ENCODE measurements around the gene RSAD2. TPM values are rescaled to one million over a fixed set of nuclear protein-coding genes. Genes with fewer than 3 reads are reported as not detected.
A peak's percentile ranks its signal among the peaks of the same experiment; 100 is the strongest.
"Not testable (repeated sequence)": the region's sequence is repeated elsewhere in the genome, so short reads cannot be mapped to it uniquely, and the experiment has no call there.

Gene RSAD2
- total RNA-seq, 2 donors from 2014 or later: 2.7 to 11.1 TPM

GRCh38 chr2:6855860-6856547 lies 21.6 kb upstream of the RSAD2 start:
- H3K36me3 Mint-ChIP-seq: peaks cover 30 to 76% of the 10 kb centered on the region in 2 donors
- ATAC-seq (no peak), DNase-seq (ENCODE audit: low spot score in 2 of 2) (no peak)
- H3K27ac Mint-ChIP-seq: no peak overlapping the region
- peaks cover 21 to 28% of the 10 kb centered on the region in 2 donors for H3K9me3 Mint-ChIP-seq

GRCh38 chr2:6856548-6856920 lies 21.0 kb upstream of the RSAD2 start:
- peaks cover 21 to 34% of the 10 kb centered on the region in 2 donors for H3K9me3 Mint-ChIP-seq
- H3K36me3 Mint-ChIP-seq: peaks cover 35 to 76% of the 10 kb centered on the region in 2 donors
- DNase-seq (ENCODE audit: low spot score in 2 of 2): no peak
- no peak overlapping the region for H3K27ac Mint-ChIP-seq
- no peak for ATAC-seq

GRCh38 chr2:6858466-6859027 lies 19.0 kb upstream of the RSAD2 start:
- H3K9me3 Mint-ChIP-seq: peaks cover 21 to 41% of the 10 kb centered on the region in 2 donors
- not testable (repeated sequence) for H3K27ac Mint-ChIP-seq; DNase-seq (ENCODE audit: low spot score in 2 of 2); ATAC-seq
- peaks cover 43 to 71% of the 10 kb centered on the region in 2 donors for H3K36me3 Mint-ChIP-seq

- DNase-seq (ENCODE audit: low spot score in 2 of 2) (no peak), ATAC-seq (no peak)
- H3K36me3 Mint-ChIP-seq: peaks cover 43 to 61% of the 10 kb centered on the region in 2 donors
- no peak overlapping the region for H3K27ac Mint-ChIP-seq
- peaks cover 21 to 38% of the 10 kb centered on the region in 2 donors for H3K9me3 Mint-ChIP-seq
These were observed 17.3 kb upstream of the RSAD2 start for GRCh38 chr2:6860296-6860695.

- Mint-ChIP-seq H3K9me3 (peaks cover 11 to 24% of the 10 kb centered on the region in 2 donors), H3K36me3 (peaks cover 39 to 44% of the 10 kb centered on the region in 2 donors), H3K27ac (no peak overlapping the region)
- DNase-seq (ENCODE audit: low spot score in 2 of 2): no peak
- ATAC-seq: no peak
These were observed 13.8 kb upstream of the RSAD2 start for GRCh38 chr2:6863792-6864191.

GRCh38 chr2:6864231-6864754 lies 13.3 kb upstream of the RSAD2 start:
- ATAC-seq (no peak), DNase-seq (ENCODE audit: low spot score in 2 of 2) (no peak)
- peak overlapping the region in 1 of 2 donors; percentile 46 for H3K27ac Mint-ChIP-seq
- peaks cover 7 to 23% of the 10 kb centered on the region in 2 donors for H3K9me3 Mint-ChIP-seq
- peaks cover 34 to 39% of the 10 kb centered on the region in 2 donors for H3K36me3 Mint-ChIP-seq

- Mint-ChIP-seq H3K27ac (peak overlapping the region in 1 of 2 donors; percentile 46), H3K9me3 (peaks cover 7 to 25% of the 10 kb centered on the region in 2 donors), H3K36me3 (peaks cover 28 to 32% of the 10 kb centered on the region in 2 donors)
- peak; percentile 32 to 63 for DNase-seq (ENCODE audit: low spot score in 2 of 2)
- ATAC-seq: peak in 1 of 2 donors; percentile 1
These were observed 12.6 kb upstream of the RSAD2 start for GRCh38 chr2:6864923-6865345.

- Mint-ChIP-seq H3K36me3 (peaks cover 21 to 25% of the 10 kb centered on the region in 2 donors), H3K9me3 (peaks cover under 1 to 19% of the 10 kb centered on the region in 2 donors), H3K27ac (peak within 1 kb of the TSS; percentile 90 to 96)
- DNase-seq (ENCODE audit: low spot score in 2 of 2): peak; percentile 81 to 86
- ATAC-seq: peak; percentile 88
These were observed 12.0 kb upstream of the RSAD2 start, which contains the start of gene CMPK2 for GRCh38 chr2:6865346-6866274. TSS of gene CMPK2 (minus strand) at chr2:6865907. CDS start at chr2:6865696, 211 bp downstream.

GRCh38 chr2:6866275-6866671 lies 11.3 kb upstream of the RSAD2 start:
- Mint-ChIP-seq H3K36me3 (peaks cover 16 to 19% of the 10 kb centered on the region in 2 donors), H3K27ac (peak overlapping the region; percentile 90 to 96), H3K9me3 (peaks cover 0 to 15% of the 10 kb centered on the region in 2 donors)
- peak; percentile 32 to 54 for ATAC-seq
- DNase-seq (ENCODE audit: low spot score in 2 of 2): no peak

- H3K27ac Mint-ChIP-seq: peak overlapping the region; percentile 82 to 90
- peaks cover 0 to 8% of the 10 kb centered on the region in 2 donors for H3K9me3 Mint-ChIP-seq
- H3K36me3 Mint-ChIP-seq: peaks cover 9 to 12% of the 10 kb centered on the region in 2 donors
- no peak for DNase-seq (ENCODE audit: low spot score in 2 of 2)
- no peak for ATAC-seq
These were observed 10.6 kb upstream of the RSAD2 start for GRCh38 chr2:6866982-6867381.

- peaks cover 0 to 22% of the 10 kb centered on the region in 2 donors for H3K36me3 Mint-ChIP-seq
- DNase-seq (ENCODE audit: low spot score in 2 of 2): no peak
- peak overlapping the region in 1 of 2 donors; percentile 63 for H3K27ac Mint-ChIP-seq
- peak; percentile 25 to 47 for ATAC-seq
- peaks cover 4 to 14% of the 10 kb centered on the region in 2 donors for H3K9me3 Mint-ChIP-seq
These were observed 5.2 kb upstream of the RSAD2 start for GRCh38 chr2:6872394-6872793.

- peaks cover 4 to 14% of the 10 kb centered on the region in 2 donors for H3K9me3 Mint-ChIP-seq
- no peak overlapping the region for H3K27ac Mint-ChIP-seq
- H3K36me3 Mint-ChIP-seq: peaks cover 0 to 22% of the 10 kb centered on the region in 2 donors
- no peak for DNase-seq (ENCODE audit: low spot score in 2 of 2)
- no peak for ATAC-seq
These were observed 3.5 kb upstream of the RSAD2 start for GRCh38 chr2:6874032-6874431.

GRCh38 chr2:6876309-6876708 lies 1.3 kb upstream of the RSAD2 start:
- no peak overlapping the region for H3K27ac Mint-ChIP-seq
- DNase-seq (ENCODE audit: low spot score in 2 of 2): no peak
- peaks cover 0 to 22% of the 10 kb centered on the region in 2 donors for H3K36me3 Mint-ChIP-seq
- H3K9me3 Mint-ChIP-seq: peaks cover 4 to 9% of the 10 kb centered on the region in 2 donors
- ATAC-seq: no peak

- no peak for DNase-seq (ENCODE audit: low spot score in 2 of 2)
- no peak for ATAC-seq
- Mint-ChIP-seq H3K27ac (peak overlapping the region in 1 of 2 donors; percentile 58), H3K9me3 (peaks cover 4 to 6% of the 10 kb centered on the region in 2 donors), H3K36me3 (peaks cover 0 to 19% of the 10 kb centered on the region in 2 donors)
These were observed 972 bp downstream of the RSAD2 start for GRCh38 chr2:6878549-6878948.

- peak overlapping the region in 1 of 2 donors; percentile 77 for H3K27ac Mint-ChIP-seq
- no peak for ATAC-seq
- H3K36me3 Mint-ChIP-seq: peaks cover 0 to 15% of the 10 kb centered on the region in 2 donors
These were observed 1.4 kb downstream of the RSAD2 start for GRCh38 chr2:6879011-6879410.

GRCh38 chr2:6880200-6880733 lies 2.7 kb downstream of the RSAD2 start:
- Mint-ChIP-seq H3K27ac (peak overlapping the region; percentile 76 to 77), H3K9me3 (no peaks in the 10 kb centered on the region), H3K36me3 (peaks cover 0 to 6% of the 10 kb centered on the region in 2 donors)
- no peak for DNase-seq (ENCODE audit: low spot score in 2 of 2)
- peak; percentile 32 for ATAC-seq

More at GRCh38 chr2:6879011-6879410, 1.4 kb downstream of the RSAD2 start:
- peaks cover 2 to 3% of the 10 kb centered on the region in 2 donors for H3K9me3 Mint-ChIP-seq
- no peak for DNase-seq (ENCODE audit: low spot score in 2 of 2)

All from activated naive CD4-positive, alpha-beta T cell treated with anti-CD3 and anti-CD28 coated beads, Interleukin-2, amount 50 U/mL, for 72 hours (primary cell).